Loucy (cell line): ENCODE data around the gene APC2.

Experiments
- H2AFZ ChIP-seq: fragments of 200-600 bp; sonication (generic); 2 replicates; pipeline ENCODE4 v1.6.0; 2016; ENCODE audit warnings: antibody characterized with exemption, mild to moderate bottlenecking, low read length, moderate library complexity
- H3F3A ChIP-seq: fragments of 200-600 bp; 2 replicates; pipeline ENCODE4 v1.6.0; 2016; ENCODE audit warnings: antibody characterized with exemption, low read depth, mild to moderate bottlenecking
- H3K27me3 ChIP-seq: fragments of 200-600 bp; sonication (generic); 2 replicates; pipeline ENCODE4 v1.6.1; 2014; ENCODE audit warnings: low read length, mild to moderate bottlenecking; ENCODE audit not compliant: insufficient read depth, poor library complexity, severe bottlenecking
- H3K36me3 ChIP-seq: fragments of 200-600 bp; sonication (generic); 2 replicates; pipeline ENCODE4 v1.6.1; 2016; ENCODE audit warnings: low read length; ENCODE audit not compliant: insufficient read depth
- H3K4me1 ChIP-seq: fragments of 200-600 bp; sonication (generic); 2 replicates; pipeline ENCODE4 v1.5.1; 2014; ENCODE audit warnings: low read length, mild to moderate bottlenecking; ENCODE audit not compliant: insufficient read depth, poor library complexity, severe bottlenecking
- H3K4me2 ChIP-seq: fragments of 200-600 bp; sonication (generic); 2 replicates; pipeline ENCODE4 v1.6.0; 2014; ENCODE audit warnings: antibody characterized with exemption, low read length, low read depth, mild to moderate bottlenecking; ENCODE audit not compliant: poor library complexity, severe bottlenecking
- H3K4me3 ChIP-seq: fragments of 200-600 bp; sonication (generic); 2 replicates; pipeline ENCODE4 v1.5.1; 2014; ENCODE audit warnings: low read length, mild to moderate bottlenecking, mixed read lengths; ENCODE audit not compliant: poor library complexity, severe bottlenecking
- H3K79me2 ChIP-seq: fragments of 200-600 bp; sonication (generic); 2 replicates; pipeline ENCODE4 v1.6.1; 2014; ENCODE audit warnings: low read length; ENCODE audit not compliant: insufficient read depth
- H3K9ac ChIP-seq: fragments of 200-600 bp; sonication (generic); 2 replicates; pipeline ENCODE4 v1.6.0; 2014; ENCODE audit warnings: mild to moderate bottlenecking, low read depth, low read length, moderate library complexity; ENCODE audit not compliant: poor library complexity, severe bottlenecking
- H3K9me2 ChIP-seq: fragments of 200-600 bp; sonication (generic); replicated peaks from 2 replicates; pipeline ENCODE4 v1.6.1; 2016; ENCODE audit warnings: low read depth, low read length, mixed read lengths
- H3K9me3 ChIP-seq: fragments of 200-600 bp; sonication (generic); 2 replicates; pipeline ENCODE4 v1.6.1; 2014; ENCODE audit warnings: mild to moderate bottlenecking, antibody characterized with exemption, low read length, low read depth; ENCODE audit not compliant: insufficient read depth
- H4K20me1 ChIP-seq: fragments of 200-600 bp; sonication (generic); 2 replicates; pipeline ENCODE4 v1.6.0; 2014; ENCODE audit warnings: antibody characterized with exemption, low read length, mild to moderate bottlenecking; ENCODE audit not compliant: insufficient read depth, poor library complexity, severe bottlenecking
- EZH2phosphoT487 ChIP-seq: fragments of 200-600 bp; IDR thresholded peaks from 2 replicates; pipeline ENCODE4 v1.6.1; 2018; ENCODE audit warnings: antibody characterized with exemption, mild to moderate bottlenecking, moderate library complexity, borderline replicate concordance
- TF ChIP-seq, protein P1 (sequence below): fragments of 200-600 bp; sonication (generic); conservative IDR thresholded peaks from 2 replicates; pipeline ENCODE4 v1.5.1; 2014; ENCODE audit warnings: mild to moderate bottlenecking, antibody characterized with exemption, low read length

Gene APC2

DNA sequence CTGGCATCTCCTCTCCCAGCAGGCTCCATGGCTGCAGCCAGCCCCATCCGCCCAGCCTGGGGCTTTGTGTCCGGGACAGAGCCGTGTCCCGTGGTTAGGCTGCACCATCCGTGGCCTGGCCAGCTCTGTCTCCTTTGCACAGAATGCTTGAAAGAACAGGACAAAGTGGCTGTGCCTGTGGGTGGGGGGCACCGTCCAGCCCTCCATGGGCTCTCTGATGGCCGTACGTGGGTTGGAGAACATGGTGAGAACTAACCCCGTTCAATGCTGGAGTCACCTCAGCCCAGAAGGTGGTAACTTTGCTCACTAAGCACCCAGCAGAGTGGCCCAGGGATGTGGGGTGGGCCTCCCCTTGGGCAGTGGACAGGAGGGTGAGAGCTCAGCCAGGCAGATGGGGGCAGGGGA, 8.9 kb upstream of the APC2 start:
- peak overlapping the region; percentile 97 for H3K9ac ChIP-seq
- H3K36me3 ChIP-seq = peaks cover 25% of the 10 kb centered on the region
- H3K79me2 ChIP-seq = peaks cover 46% of the 10 kb centered on the region
- H4K20me1 ChIP-seq = peaks cover 48% of the 10 kb centered on the region
- H2AFZ ChIP-seq = no peak overlapping the region
- no peaks in the 10 kb centered on the region for H3K9me3 ChIP-seq
- peaks cover 30% of the 10 kb centered on the region for H3K4me1 ChIP-seq
- H3K4me2 ChIP-seq = peak overlapping the region; percentile 99
- peaks cover 9% of the 10 kb centered on the region for H3K27me3 ChIP-seq
- peak overlapping the region; percentile 100 for H3K4me3 ChIP-seq
- TF ChIP-seq, protein P1, sequence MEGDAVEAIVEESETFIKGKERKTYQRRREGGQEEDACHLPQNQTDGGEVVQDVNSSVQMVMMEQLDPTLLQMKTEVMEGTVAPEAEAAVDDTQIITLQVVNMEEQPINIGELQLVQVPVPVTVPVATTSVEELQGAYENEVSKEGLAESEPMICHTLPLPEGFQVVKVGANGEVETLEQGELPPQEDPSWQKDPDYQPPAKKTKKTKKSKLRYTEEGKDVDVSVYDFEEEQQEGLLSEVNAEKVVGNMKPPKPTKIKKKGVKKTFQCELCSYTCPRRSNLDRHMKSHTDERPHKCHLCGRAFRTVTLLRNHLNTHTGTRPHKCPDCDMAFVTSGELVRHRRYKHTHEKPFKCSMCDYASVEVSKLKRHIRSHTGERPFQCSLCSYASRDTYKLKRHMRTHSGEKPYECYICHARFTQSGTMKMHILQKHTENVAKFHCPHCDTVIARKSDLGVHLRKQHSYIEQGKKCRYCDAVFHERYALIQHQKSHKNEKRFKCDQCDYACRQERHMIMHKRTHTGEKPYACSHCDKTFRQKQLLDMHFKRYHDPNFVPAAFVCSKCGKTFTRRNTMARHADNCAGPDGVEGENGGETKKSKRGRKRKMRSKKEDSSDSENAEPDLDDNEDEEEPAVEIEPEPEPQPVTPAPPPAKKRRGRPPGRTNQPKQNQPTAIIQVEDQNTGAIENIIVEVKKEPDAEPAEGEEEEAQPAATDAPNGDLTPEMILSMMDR = no peak
- no peak for TF ChIP-seq EZH2phosphoT487
- peaks cover 2% of the 10 kb centered on the region; the same call in 1 of the 2 replicates for H3F3A ChIP-seq
- H3K9me2 ChIP-seq = no peaks in the 10 kb centered on the region

DNA sequence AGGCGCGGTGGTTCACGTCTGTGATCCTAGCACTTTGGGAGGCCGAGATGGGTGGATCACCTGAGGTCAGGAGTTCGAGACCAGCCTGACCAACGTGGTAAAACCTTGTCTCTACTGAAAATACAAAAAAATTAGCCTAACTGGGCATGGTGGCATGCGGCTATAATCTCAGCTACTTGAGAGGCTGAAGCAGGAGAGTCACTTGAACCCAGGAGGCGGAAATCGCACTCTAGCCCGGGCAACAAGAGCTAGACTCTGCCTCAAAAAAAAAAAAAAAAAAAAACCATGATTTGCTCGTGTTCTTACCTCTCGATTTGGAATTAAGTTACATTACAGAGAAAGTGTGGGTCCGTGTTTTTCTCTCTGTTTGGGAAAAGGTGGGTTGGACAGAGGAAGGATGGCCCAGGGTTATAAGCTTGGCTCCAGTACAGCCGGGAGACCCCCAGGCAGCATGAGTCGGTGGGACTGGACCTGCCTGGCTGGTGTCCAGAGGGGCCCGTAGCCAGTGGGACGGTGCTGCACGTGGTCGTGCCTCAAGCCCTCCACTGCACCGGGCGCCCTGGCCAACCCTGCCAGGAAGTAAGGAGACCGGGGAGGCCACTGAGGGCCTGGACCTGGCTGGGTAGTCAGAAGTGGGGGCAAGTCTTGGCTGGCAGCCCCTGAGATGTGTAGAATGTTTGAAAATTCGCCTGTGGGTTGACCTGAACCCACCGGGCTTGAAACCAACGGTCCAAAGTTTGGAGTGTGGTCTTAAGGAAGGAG, 8.1 kb upstream of the APC2 start:
- TF ChIP-seq, protein P1 = no peak
- TF ChIP-seq EZH2phosphoT487 = no peak
- Histone ChIP-seq H3F3A (peaks cover 2% of the 10 kb centered on the region; the same call in 1 of the 2 replicates), H3K4me1 (peaks cover 30% of the 10 kb centered on the region)

GRCh38 chr19:1445185-1445931, 4.6 kb upstream of the APC2 start:
- Histone ChIP-seq H3K4me3 (peak overlapping the region; percentile 65), H3F3A (peaks cover 2% of the 10 kb centered on the region; the same call in 1 of the 2 replicates), H3K9me3 (no peaks in the 10 kb centered on the region), H3K27me3 (no peaks in the 10 kb centered on the region), H2AFZ (no peak overlapping the region), H4K20me1 (peaks cover 30% of the 10 kb centered on the region), H3K4me2 (peak overlapping the region; percentile 81), H3K36me3 (peaks cover 23% of the 10 kb centered on the region), H3K9ac (no peak overlapping the region), H3K9me2 (no peaks in the 10 kb centered on the region), H3K79me2 (peaks cover 24% of the 10 kb centered on the region), H3K4me1 (peaks cover 20% of the 10 kb centered on the region)
- TF ChIP-seq EZH2phosphoT487 = no peak
- TF ChIP-seq, protein P1 = peak; percentile 79

More for the DNA sequence above, 8.1 kb upstream of the APC2 start:
- Histone ChIP-seq H3K4me2 (peak overlapping the region; percentile 99), H3K27me3 (peaks cover 9% of the 10 kb centered on the region), H4K20me1 (peaks cover 51% of the 10 kb centered on the region), H3K36me3 (peaks cover 25% of the 10 kb centered on the region), H3K9ac (no peak overlapping the region), H3K4me3 (no peak overlapping the region), H3K79me2 (peaks cover 46% of the 10 kb centered on the region), H3K9me2 (no peaks in the 10 kb centered on the region), H3K9me3 (no peaks in the 10 kb centered on the region), H2AFZ (no peak overlapping the region)
